Epidermal melanocyte (primary cell): Measurements from ENCODE around the gene P2RY8.
"Not testable (repeated sequence)": the region's sequence is repeated elsewhere in the genome, so short reads cannot be mapped to it uniquely, and the experiment has no call there.

Source experiments
- DNase-seq: peaks from one replicate; pipeline ENCODE4 v3.0.0; 2011; ENCODE audit warnings: low spot score; ENCODE audit not compliant: insufficient read length

P2RY8 gene

GRCh38 chrX:1545776-1546408 is 8.9 kb upstream of the P2RY8 start:
- DNase-seq, result no peak

GRCh38 chrX:1542994-1543725 is 6.2 kb upstream of the P2RY8 start:
- no peak for DNase-seq

GRCh38 chrX:1539146-1539545 is 2.2 kb upstream of the P2RY8 start:
- not testable (repeated sequence) for DNase-seq

GRCh38 chrX:1537716-1538090 is 718 bp upstream of the P2RY8 start:
- DNase-seq, result not testable (repeated sequence)

- DNase-seq, result no peak
Observed at GRCh38 chrX:1536712-1537030, 314 bp downstream of the P2RY8 start.

GRCh38 chrX:1535241-1536041 is 1.5 kb downstream of the P2RY8 start:
- no peak for DNase-seq

GRCh38 chrX:1534301-1535168 is 2.5 kb downstream of the P2RY8 start:
- no peak for DNase-seq

- DNase-seq, result no peak
Observed at GRCh38 chrX:1533058-1533457, 3.9 kb downstream of the P2RY8 start.

GRCh38 chrX:1531096-1531890 is 5.7 kb downstream of the P2RY8 start:
- DNase-seq, result no peak

GRCh38 chrX:1529756-1530155 is 7.2 kb downstream of the P2RY8 start:
- no peak for DNase-seq

GRCh38 chrX:1529328-1529727 is 7.7 kb downstream of the P2RY8 start:
- no peak for DNase-seq

GRCh38 chrX:1528884-1529203 is 8.1 kb downstream of the P2RY8 start:
- DNase-seq, result no peak

- no peak for DNase-seq
Observed at GRCh38 chrX:1528186-1528883, 8.7 kb downstream of the P2RY8 start.

- no peak for DNase-seq
Observed at GRCh38 chrX:1527457-1527856, 9.5 kb downstream of the P2RY8 start.

GRCh38 chrX:1526565-1526964 is 10.4 kb downstream of the P2RY8 start:
- DNase-seq, result no peak

GRCh38 chrX:1525583-1526355 is 11.2 kb downstream of the P2RY8 start:
- no peak for DNase-seq

- no peak for DNase-seq
Observed at GRCh38 chrX:1524874-1525582, 12.0 kb downstream of the P2RY8 start.

GRCh38 chrX:1522905-1523304 is 14.1 kb downstream of the P2RY8 start:
- DNase-seq, result not testable (repeated sequence)

GRCh38 chrX:1521459-1521956 is 15.5 kb downstream of the P2RY8 start:
- no peak for DNase-seq
